Endothelial cell of hepatic sinusoid (primary cell): ENCODE measurements around the gene UBE2F.
"Not testable (repeated sequence)": the region's sequence is repeated elsewhere in the genome, so short reads cannot be mapped to it uniquely, and the experiment has no call there.

Experiments used
- in situ Hi-C: cut with HindIII; loops from 2 replicates; pipeline ENCODE4 v1.10.0; 2017; ENCODE audit warnings: low sequenced_read_pairs

Gene UBE2F

GRCh38 chr2:238013806-238014205 is 47.0 kb downstream of the UBE2F start:
- in situ Hi-C loops: no loop called here

- in situ Hi-C loops: no loop called here
Observed at GRCh38 chr2:238015705-238016104, 48.9 kb downstream of the UBE2F start.

- in situ Hi-C loops: no loop called here
Observed at GRCh38 chr2:238016526-238016925, 49.7 kb downstream of the UBE2F start.

GRCh38 chr2:238019962-238020361 is 53.1 kb downstream of the UBE2F start:
- in situ Hi-C loops: no loop called here

GRCh38 chr2:238020816-238021215 is 54.0 kb downstream of the UBE2F start:
- in situ Hi-C loops: no loop called here

GRCh38 chr2:238021327-238021726 is 54.5 kb downstream of the UBE2F start:
- in situ Hi-C loops: no loop called here

- in situ Hi-C loops: no loop called here
Observed at GRCh38 chr2:238022594-238023157, 55.9 kb downstream of the UBE2F start.

GRCh38 chr2:238023608-238024007 is 56.8 kb downstream of the UBE2F start:
- in situ Hi-C loops: no loop called here

- in situ Hi-C loops: loop anchor here (5.0 kb wide), 2 partner anchors 38 to 67 kb away; no protein-coding TSS in a partner anchor
Observed at GRCh38 chr2:238024986-238025385, 58.2 kb downstream of the UBE2F start.

- in situ Hi-C loops: loop anchor here (5.0 kb wide), 2 partner anchors 39 to 66 kb away; no protein-coding TSS in a partner anchor
Observed at GRCh38 chr2:238025741-238026360, 59.0 kb downstream of the UBE2F start.

GRCh38 chr2:238027058-238027457 is 60.2 kb downstream of the UBE2F start:
- in situ Hi-C loops: loop anchor here (5.0 kb wide), 2 partner anchors 40 to 65 kb away; no protein-coding TSS in a partner anchor

GRCh38 chr2:238027591-238028415 is 61.0 kb downstream of the UBE2F start:
- in situ Hi-C loops: loop anchor here (5.0 kb wide), 2 partner anchors 41 to 64 kb away; no protein-coding TSS in a partner anchor

- in situ Hi-C loops: loop anchor here (5.0 kb wide), 2 partner anchors 43 to 62 kb away; no protein-coding TSS in a partner anchor
Observed at GRCh38 chr2:238029853-238030252, 63.0 kb downstream of the UBE2F start.

- in situ Hi-C loops: no loop called here
Observed at GRCh38 chr2:238030422-238031155, 63.8 kb downstream of the UBE2F start.

- in situ Hi-C loops: no loop called here
Observed at GRCh38 chr2:238031751-238032150, 64.9 kb downstream of the UBE2F start.

- in situ Hi-C loops: no loop called here
Observed at GRCh38 chr2:238032755-238033337, 66.0 kb downstream of the UBE2F start.

- in situ Hi-C loops: not testable (repeated sequence)
Observed at GRCh38 chr2:238033991-238034390, 67.2 kb downstream of the UBE2F start.

GRCh38 chr2:238038203-238038602 is 71.4 kb downstream of the UBE2F start:
- in situ Hi-C loops: no loop called here

- in situ Hi-C loops: no loop called here
Observed at GRCh38 chr2:238039151-238039550, 72.3 kb downstream of the UBE2F start.

- in situ Hi-C loops: no loop called here
Observed at GRCh38 chr2:238039985-238040384, 73.2 kb downstream of the UBE2F start.

- in situ Hi-C loops: no loop called here
Observed at GRCh38 chr2:238040918-238041317, 74.1 kb downstream of the UBE2F start.
